ENCODE data around the gene PPP1R18. TPM values are rescaled to one million over a fixed set of nuclear protein-coding genes. Genes with fewer than 3 reads are reported as not detected.

PPP1R18 gene
- total and polyA plus RNA-seq, 9 of the 15 experiments (the other 6 are each of a cell fraction or from before 2014, with no cell fraction given), result 12.0 to 99.2 (median 42.6) TPM

GRCh38 chr6:30690403-30691207, 4.2 kb upstream of the PPP1R18 start, which contains the start of gene NRM (continued):
- TF ChIP-seq GABPA (tag; conservative IDR thresholded peaks at IDR 0.05; ENCODE audit: low read depth), result peak; percentile 82
- TF ChIP-seq FOXJ2 (tag; IDR thresholded peaks at IDR 0.05), result no peak
- no peak for TF ChIP-seq ZNF184 (CRISPR knock-in tag; IDR thresholded peaks at IDR 0.05)
- TF ChIP-seq PRMT5 (CRISPR knock-in tag; IDR thresholded peaks at IDR 0.05), result no peak
- no peak for TF ChIP-seq BRCA1 (IDR thresholded peaks at IDR 0.05)
- no peak for TF ChIP-seq BRCA1 (CRISPR knock-in tag; IDR thresholded peaks at IDR 0.05)
- TF ChIP-seq ZBTB8A (IDR thresholded peaks at IDR 0.05; ENCODE audit: partially characterized antibody), result no peak
- TF ChIP-seq CHD2 (IDR thresholded peaks at IDR 0.05; ENCODE audit: low read depth, low read length), result no peak
- no peak for TF ChIP-seq BMI1 (IDR thresholded peaks at IDR 0.05; ENCODE audit: low read length)
- no peak for TF ChIP-seq PHF21A (IDR thresholded peaks at IDR 0.05; ENCODE audit: borderline replicate concordance, low read depth)
- no peak for TF ChIP-seq EP400 (IDR thresholded peaks at IDR 0.05)
- TF ChIP-seq SIRT6 (IDR thresholded peaks at IDR 0.05; ENCODE audit: low read depth, low read length), result no peak
- TF ChIP-seq PATZ1 (CRISPR knock-in tag; IDR thresholded peaks at IDR 0.05; ENCODE audit: borderline replicate concordance), result no peak
- TF ChIP-seq HDGF (IDR thresholded peaks at IDR 0.05), result peak; percentile 82; the same call in 1 of the 2 replicates
- peak; percentile 81 for TF ChIP-seq GABPB1 (CRISPR knock-in tag; IDR thresholded peaks at IDR 0.05)
- no peak for TF ChIP-seq RAD51 (IDR thresholded peaks at IDR 0.05; ENCODE audit: borderline replicate concordance, low read depth)
- TF ChIP-seq MTA2 (IDR thresholded peaks at IDR 0.05; ENCODE audit: low read depth), result no peak
- no peak for TF ChIP-seq DMBX1 (CRISPR knock-in tag; IDR thresholded peaks at IDR 0.05; ENCODE audit: borderline replicate concordance)
- no peak for TF ChIP-seq ZNF316 (IDR thresholded peaks at IDR 0.05)
- TF ChIP-seq RBFOX2 (IDR thresholded peaks at IDR 0.05; ENCODE audit: low read depth, low read length), result peak; percentile 74
- TF ChIP-seq ZZZ3 (IDR thresholded peaks at IDR 0.05), result no peak
- TF ChIP-seq PPARD (CRISPR knock-in tag; IDR thresholded peaks at IDR 0.05), result no peak
- no peak for TF ChIP-seq PURB (CRISPR knock-in tag; IDR thresholded peaks at IDR 0.05; ENCODE audit: low read depth)
- TF ChIP-seq PRDM10 (IDR thresholded peaks at IDR 0.05; ENCODE audit: partially characterized antibody), result peak; percentile 48
- no peak for TF ChIP-seq ATF2 (CRISPR knock-in tag; IDR thresholded peaks at IDR 0.05)
